GM19043 (cell line): Measurements from ENCODE around the gene FOSL2.

Experiments used
- ATAC-seq: cut with Tn5 transposase; IDR thresholded peaks from one replicate; pipeline ENCODE4 v1.9.1; 2021; ENCODE audit warnings: low read depth; ENCODE audit not compliant: unreplicated experiment

The FOSL2 gene

GRCh38 chr2:28391564-28392296 lies 928 bp upstream of the FOSL2 start:
- peak; percentile 18 for ATAC-seq

GRCh38 chr2:28393114-28393836 lies 617 bp downstream of the FOSL2 start:
- no peak for ATAC-seq

- no peak for ATAC-seq
Observed at GRCh38 chr2:28394331-28394877, 1.7 kb downstream of the FOSL2 start.

GRCh38 chr2:28394997-28395333 lies 2.3 kb downstream of the FOSL2 start:
- ATAC-seq, result no peak

GRCh38 chr2:28395334-28396061 lies 2.8 kb downstream of the FOSL2 start:
- no peak for ATAC-seq

- no peak for ATAC-seq
Observed at GRCh38 chr2:28397043-28397381, 4.4 kb downstream of the FOSL2 start.

GRCh38 chr2:28398101-28398834 lies 5.6 kb downstream of the FOSL2 start:
- ATAC-seq, result no peak

GRCh38 chr2:28399289-28399688 lies 6.6 kb downstream of the FOSL2 start:
- ATAC-seq, result no peak

GRCh38 chr2:28399956-28400355 lies 7.3 kb downstream of the FOSL2 start:
- no peak for ATAC-seq

GRCh38 chr2:28400419-28400818 lies 7.8 kb downstream of the FOSL2 start:
- ATAC-seq, result no peak

- no peak for ATAC-seq
Observed at GRCh38 chr2:28400921-28401320, 8.3 kb downstream of the FOSL2 start.

- ATAC-seq, result no peak
Observed at GRCh38 chr2:28401411-28401810, 8.8 kb downstream of the FOSL2 start.

GRCh38 chr2:28401948-28402550 lies 9.4 kb downstream of the FOSL2 start:
- ATAC-seq, result no peak

- ATAC-seq, result no peak
Observed at GRCh38 chr2:28403370-28403956, 10.8 kb downstream of the FOSL2 start.

- no peak for ATAC-seq
Observed at GRCh38 chr2:28404086-28404485, 11.4 kb downstream of the FOSL2 start.

GRCh38 chr2:28405537-28405936 lies 12.9 kb downstream of the FOSL2 start:
- ATAC-seq, result no peak

- ATAC-seq, result no peak
Observed at GRCh38 chr2:28406276-28407096, 13.8 kb downstream of the FOSL2 start.

- ATAC-seq, result no peak
Observed at GRCh38 chr2:28407131-28407975, 14.7 kb downstream of the FOSL2 start.
